Testis (tissue), 3 donors: Measurements from ENCODE around the gene CRYL1. TPM values are rescaled to one million over a fixed set of nuclear protein-coding genes. Genes with fewer than 3 reads are reported as not detected.

Experiments used
- DNase-seq: peaks from one replicate; pipeline ENCODE4 v3.0.0-alpha.2; 2019
- H3K27ac ChIP-seq, 2 donors: fragments of 200-600 bp; sonication (generic); one replicate each; pipeline ENCODE4 v1.5.1; 2019
- H3K27me3 ChIP-seq: fragments of 200-600 bp; sonication (generic); one replicate; pipeline ENCODE4 v1.5.1; 2019
- H3K36me3 ChIP-seq: fragments of 200-600 bp; sonication (generic); one replicate; pipeline ENCODE4 v1.5.1; 2017; ENCODE audit warnings: low read depth; ENCODE audit errors: missing control alignments
- H3K4me1 ChIP-seq: fragments of 200-600 bp; sonication (generic); one replicate; pipeline ENCODE4 v1.5.1; 2019
- H3K4me3 ChIP-seq, 2 donors: fragments of 200-600 bp; sonication (generic); one replicate each; pipeline ENCODE4 v1.5.1; 2017 to 2019
- H3K9me3 ChIP-seq: fragments of 200-600 bp; sonication (generic); one replicate; pipeline ENCODE4 v1.5.1; 2017
- POLR2A ChIP-seq: fragments of 450-650 bp; IDR thresholded peaks from one replicate; pipeline ENCODE4 v1.6.1; 2017; ENCODE audit warnings: antibody characterized with exemption, mild to moderate bottlenecking, moderate library complexity
- WGBS, 2 donors: methylation state at CpG; one replicate each; pipeline ENCODE4 v1.1.5; 2018; 5-methylcytosine and 5-hydroxymethylcytosine counted together
- intact Hi-C: fragments of 100-400 bp; cut with DNase I; formaldehyde crosslinking; loops from one replicate; pipeline ENCODE4 v1.15.1; 2023; ENCODE audit warnings: low total_unique reads
- polyA plus RNA-seq: library from polyadenylated mRNA; stranded (reverse); fragments of 350-450 nt; fragmentation: Illumina TruSeq; extraction: RNeasy Lipid Tissue Mini Kit (QIAGEN cat#74804); gene quantifications from one replicate; pipeline ENCODE4 v1.2.3, GENCODE V29; 2014; ENCODE audit warnings: low read depth, low replicate concordance; ENCODE audit not compliant: insufficient read depth
- total RNA-seq, 2 donors: library from RNA; depleted of rRNA; stranded (reverse); fragments of >200 nt; gene quantifications; one replicate each; pipeline ENCODE4 v1.2.3, GENCODE V29; 2016
- TF ChIP-seq, protein P1 (sequence below), 3 experiments: fragments of 450-650 bp in 2 of 3; fragments of 200-600 bp in 1 of 3; sonication (generic) in 1 of 3; IDR thresholded peaks; one replicate each; pipeline ENCODE4 v1.5.1; 2016 to 2019; ENCODE audit warnings: antibody characterized with exemption in 3 of 3, mild to moderate bottlenecking in 2 of 3, moderate library complexity in 1 of 3

CRYL1 gene
- total and polyA plus RNA-seq, 3 donors from 2014 or later = 8.0 to 16.8 (median 16.8) TPM

DNA sequence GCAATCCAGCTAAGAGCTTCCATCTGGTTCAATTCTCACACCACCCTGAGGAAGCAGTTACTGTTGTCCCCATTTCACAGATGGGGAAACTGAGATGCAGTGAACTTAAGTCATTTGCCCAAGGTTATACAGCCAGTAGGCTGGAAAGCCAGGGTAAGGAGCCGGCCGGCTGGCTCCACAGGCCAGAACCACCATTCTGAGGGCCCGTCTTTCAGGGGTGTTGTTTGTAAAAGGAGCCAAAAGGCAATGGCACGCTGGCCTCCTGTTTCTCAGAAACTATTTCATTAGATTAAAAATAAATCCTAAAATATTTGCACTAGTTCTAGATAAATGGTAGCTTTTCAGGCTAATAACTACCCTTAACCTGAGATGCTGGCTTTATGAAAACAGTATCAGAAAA lies 114.9 kb downstream of the CRYL1 start:
- H3K4me3 ChIP-seq = no peak overlapping the region
- H3K27ac ChIP-seq = no peak overlapping the region
- intact Hi-C loops = no loop called here
- H3K9me3 ChIP-seq = no peaks in the 10 kb centered on the region
- WGBS, 2 donors = 88 to 90% methylated on average over 4 of the region's 4 CpGs
- H3K27me3 ChIP-seq = no peaks in the 10 kb centered on the region
- TF ChIP-seq, protein P1, sequence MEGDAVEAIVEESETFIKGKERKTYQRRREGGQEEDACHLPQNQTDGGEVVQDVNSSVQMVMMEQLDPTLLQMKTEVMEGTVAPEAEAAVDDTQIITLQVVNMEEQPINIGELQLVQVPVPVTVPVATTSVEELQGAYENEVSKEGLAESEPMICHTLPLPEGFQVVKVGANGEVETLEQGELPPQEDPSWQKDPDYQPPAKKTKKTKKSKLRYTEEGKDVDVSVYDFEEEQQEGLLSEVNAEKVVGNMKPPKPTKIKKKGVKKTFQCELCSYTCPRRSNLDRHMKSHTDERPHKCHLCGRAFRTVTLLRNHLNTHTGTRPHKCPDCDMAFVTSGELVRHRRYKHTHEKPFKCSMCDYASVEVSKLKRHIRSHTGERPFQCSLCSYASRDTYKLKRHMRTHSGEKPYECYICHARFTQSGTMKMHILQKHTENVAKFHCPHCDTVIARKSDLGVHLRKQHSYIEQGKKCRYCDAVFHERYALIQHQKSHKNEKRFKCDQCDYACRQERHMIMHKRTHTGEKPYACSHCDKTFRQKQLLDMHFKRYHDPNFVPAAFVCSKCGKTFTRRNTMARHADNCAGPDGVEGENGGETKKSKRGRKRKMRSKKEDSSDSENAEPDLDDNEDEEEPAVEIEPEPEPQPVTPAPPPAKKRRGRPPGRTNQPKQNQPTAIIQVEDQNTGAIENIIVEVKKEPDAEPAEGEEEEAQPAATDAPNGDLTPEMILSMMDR (IDR thresholded peaks at IDR 0.05) = no peak
- no peak for TF ChIP-seq POLR2A
- H3K36me3 ChIP-seq = no peaks in the 10 kb centered on the region
- no peaks in the 10 kb centered on the region for H3K4me1 ChIP-seq
- no peak for DNase-seq

DNA sequence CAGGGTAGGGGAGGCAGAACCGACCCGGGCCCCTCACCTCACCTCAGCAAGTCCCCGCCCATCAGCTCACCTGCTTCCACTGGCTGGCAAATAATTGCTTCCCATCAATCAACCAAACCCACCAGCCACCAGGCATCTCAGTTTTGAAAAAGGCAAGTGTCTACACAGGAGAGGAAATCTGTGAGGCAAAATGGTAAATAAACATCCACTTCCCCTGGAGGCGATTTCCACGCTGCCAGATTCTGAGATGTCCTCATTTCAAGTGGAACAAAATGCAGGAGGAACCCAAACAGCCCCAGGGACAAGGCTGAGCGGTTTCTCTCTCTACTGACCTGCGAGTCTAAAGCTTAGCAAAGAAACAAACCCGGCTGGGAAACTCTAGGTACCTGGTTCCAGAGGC lies 117.5 kb downstream of the CRYL1 start:
- Histone ChIP-seq H3K27ac (no peak overlapping the region), H3K27me3 (no peaks in the 10 kb centered on the region), H3K9me3 (no peaks in the 10 kb centered on the region), H3K4me1 (no peaks in the 10 kb centered on the region), H3K36me3 (no peaks in the 10 kb centered on the region), H3K4me3 (no peak overlapping the region)
- intact Hi-C loops = no loop called here
- DNase-seq = no peak
- 79 to 88% methylated on average over 8 of the region's 8 CpGs for WGBS, 2 donors
- no peak for TF ChIP-seq POLR2A
- TF ChIP-seq, protein P1 (IDR thresholded peaks at IDR 0.05) = no peak

DNA sequence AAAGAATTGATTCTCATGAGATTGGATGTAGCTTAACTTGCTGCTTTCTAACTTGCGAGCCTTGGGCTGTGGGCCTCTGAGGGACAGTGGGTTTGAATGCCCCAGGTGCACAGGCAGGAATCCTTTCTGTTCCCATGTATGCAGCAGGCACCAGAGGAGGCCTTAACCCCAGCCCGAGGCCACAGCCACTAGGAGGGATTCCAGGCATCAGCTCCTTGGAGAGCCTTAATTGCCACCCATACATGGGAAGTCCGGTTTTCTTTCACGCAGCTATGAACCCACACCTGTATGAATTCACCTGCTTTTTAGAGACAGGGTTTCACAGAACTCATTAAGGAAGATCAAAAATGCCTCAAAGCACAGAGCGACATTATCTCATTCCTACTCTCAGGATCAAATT lies 117.9 kb downstream of the CRYL1 start:
- H3K36me3 ChIP-seq = no peaks in the 10 kb centered on the region
- 84 to 91% methylated on average over 5 of the region's 5 CpGs for WGBS, 2 donors
- H3K9me3 ChIP-seq = no peaks in the 10 kb centered on the region
- TF ChIP-seq, protein P1 (IDR thresholded peaks at IDR 0.05) = no peak
- no peak for TF ChIP-seq POLR2A
- no peaks in the 10 kb centered on the region for H3K4me1 ChIP-seq
- DNase-seq = no peak
- no peaks in the 10 kb centered on the region for H3K27me3 ChIP-seq
- H3K27ac ChIP-seq = no peak overlapping the region
- intact Hi-C loops = no loop called here
- H3K4me3 ChIP-seq = no peak overlapping the region

DNA sequence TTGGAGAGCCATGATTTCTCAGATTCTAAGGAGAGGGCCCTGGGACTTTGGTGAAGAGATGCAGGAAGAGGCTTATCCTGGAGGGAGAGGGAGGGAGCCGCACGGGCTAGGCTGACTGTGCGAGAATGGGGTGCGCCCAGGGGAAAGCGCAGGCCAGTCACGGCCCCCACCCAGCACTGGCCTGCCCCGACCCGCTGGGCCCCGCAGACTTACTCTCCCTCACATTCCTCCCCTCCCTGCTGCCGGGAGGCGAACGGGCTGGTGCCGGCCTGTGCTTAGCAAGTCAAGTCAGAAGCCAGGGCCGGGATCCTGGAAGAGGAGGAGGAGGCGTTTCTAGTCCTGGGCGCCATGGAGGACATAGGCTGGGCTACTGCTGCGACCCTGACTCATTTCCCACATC lies 120.0 kb downstream of the CRYL1 start:
- no peaks in the 10 kb centered on the region for H3K36me3 ChIP-seq
- H3K4me1 ChIP-seq = no peaks in the 10 kb centered on the region
- H3K27me3 ChIP-seq = no peaks in the 10 kb centered on the region
- intact Hi-C loops = no loop called here
- H3K9me3 ChIP-seq = no peaks in the 10 kb centered on the region
- 52 to 53% methylated on average over 12 to 17 of the region's 17 CpGs for WGBS, 2 donors
- no peak for DNase-seq
- no peak overlapping the region for H3K27ac ChIP-seq
- H3K4me3 ChIP-seq = no peak overlapping the region
- TF ChIP-seq, protein P1 (IDR thresholded peaks at IDR 0.05) = no peak

DNA sequence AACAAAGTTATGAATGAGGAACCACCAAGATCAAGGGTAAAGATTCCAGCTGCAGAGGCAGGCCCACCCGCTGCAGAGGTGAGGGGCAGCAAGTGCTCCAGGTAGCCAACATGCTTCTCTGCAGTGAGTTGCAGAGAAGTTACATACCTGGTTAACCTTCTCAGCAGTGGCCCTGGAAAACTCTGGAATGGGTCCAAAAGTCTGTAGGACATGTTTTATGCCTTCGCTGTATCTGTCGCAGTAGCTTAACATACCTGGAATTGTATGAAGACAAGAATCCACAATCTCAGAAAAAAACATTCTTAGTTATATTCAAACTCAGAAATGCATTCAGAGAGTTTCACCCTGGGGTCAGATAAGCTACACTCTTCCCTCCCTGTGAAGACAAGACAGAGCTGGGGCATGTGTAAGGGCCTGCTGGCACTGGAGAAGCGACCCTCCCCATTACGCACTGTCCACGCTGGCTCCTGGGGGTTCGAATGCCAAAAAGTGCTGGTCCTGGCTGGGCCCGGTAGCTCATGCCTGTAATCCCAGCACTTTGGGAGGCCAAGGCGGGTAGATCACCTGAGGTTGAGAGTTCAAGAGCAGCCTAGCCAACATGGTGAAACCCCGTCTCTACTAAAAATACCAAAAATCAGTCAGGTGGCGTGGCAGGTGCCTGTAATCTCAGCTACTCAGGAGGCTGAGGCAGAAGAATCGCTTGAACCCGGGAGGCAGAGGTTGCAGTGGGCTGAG lies 121.0 kb downstream of the CRYL1 start:
- H3K36me3 ChIP-seq = no peaks in the 10 kb centered on the region
- H3K27ac ChIP-seq = no peak overlapping the region
- 92% methylated on average over 13 of the region's 13 CpGs for WGBS, 2 donors

More for the DNA sequence above, 121.0 kb downstream of the CRYL1 start:
- Histone ChIP-seq H3K4me1 (no peaks in the 10 kb centered on the region), H3K4me3 (no peak overlapping the region), H3K9me3 (no peaks in the 10 kb centered on the region), H3K27me3 (no peaks in the 10 kb centered on the region)
- TF ChIP-seq, protein P1 (IDR thresholded peaks at IDR 0.05) = no peak
- TF ChIP-seq POLR2A = no peak
- DNase-seq = no peak
- intact Hi-C loops = no loop called here
